SW480 (cell line): ENCODE measurements around the gene MVD.
A peak's percentile ranks its signal among the peaks of the same experiment; 100 is the strongest.

ENCODE experiments used
- DNase-seq: peaks from one replicate; pipeline ENCODE4 v3.0.0-alpha.2; 2016; ENCODE audit warnings: low spot score

MVD gene

GRCh38 chr16:88697116-88697830 lies 34.4 kb upstream of the MVD start:
- DNase-seq = no peak

- DNase-seq = no peak
Measured at GRCh38 chr16:88696441-88696840, 33.5 kb upstream of the MVD start.

GRCh38 chr16:88695753-88696152 lies 32.9 kb upstream of the MVD start:
- no peak for DNase-seq

GRCh38 chr16:88695218-88695617 lies 32.3 kb upstream of the MVD start:
- no peak for DNase-seq

- no peak for DNase-seq
Measured at GRCh38 chr16:88694221-88695087, 31.6 kb upstream of the MVD start.

- no peak for DNase-seq
Measured at GRCh38 chr16:88693420-88694177, 30.7 kb upstream of the MVD start.

- DNase-seq = no peak
Measured at GRCh38 chr16:88692861-88693260, 30.0 kb upstream of the MVD start.

- no peak for DNase-seq
Measured at GRCh38 chr16:88691924-88692560, 29.2 kb upstream of the MVD start.

GRCh38 chr16:88691129-88691813 lies 28.4 kb upstream of the MVD start:
- DNase-seq = no peak

GRCh38 chr16:88690341-88691128 lies 27.6 kb upstream of the MVD start:
- no peak for DNase-seq

GRCh38 chr16:88688013-88688778 lies 25.3 kb upstream of the MVD start:
- DNase-seq = no peak

- no peak for DNase-seq
Measured at GRCh38 chr16:88687676-88688012, 24.8 kb upstream of the MVD start.

- DNase-seq = no peak
Measured at GRCh38 chr16:88687254-88687576, 24.3 kb upstream of the MVD start.

- DNase-seq = peak; percentile 61
Measured at GRCh38 chr16:88686439-88687253, 23.8 kb upstream of the MVD start, which contains the start of gene SNAI3. SNAI3 (minus strand) TSS chr16:88686507; CDS start chr16:88686406, 101 bp downstream.

GRCh38 chr16:88686062-88686438 lies 23.2 kb upstream of the MVD start:
- DNase-seq = no peak

GRCh38 chr16:88685156-88686061 lies 22.5 kb upstream of the MVD start:
- peak; percentile 32 for DNase-seq

GRCh38 chr16:88684569-88685155 lies 21.8 kb upstream of the MVD start:
- no peak for DNase-seq
